C4-2B (cell line): ENCODE results near the gene GPATCH1.

Experiments
- ZFX ChIP-seq: fragments of 450-650 bp; IDR thresholded peaks from 2 replicates; pipeline ENCODE4 v1.6.1; 2017
- TF ChIP-seq, protein P1 (sequence below): fragments of 450-650 bp; conservative IDR thresholded peaks from 2 replicates; pipeline ENCODE4 v1.5.1; 2017; ENCODE audit warnings: mild to moderate bottlenecking

GRCh38 chr19:33130433-33130832 is 49.5 kb downstream of the GPATCH1 start:
- TF ChIP-seq, protein P1, sequence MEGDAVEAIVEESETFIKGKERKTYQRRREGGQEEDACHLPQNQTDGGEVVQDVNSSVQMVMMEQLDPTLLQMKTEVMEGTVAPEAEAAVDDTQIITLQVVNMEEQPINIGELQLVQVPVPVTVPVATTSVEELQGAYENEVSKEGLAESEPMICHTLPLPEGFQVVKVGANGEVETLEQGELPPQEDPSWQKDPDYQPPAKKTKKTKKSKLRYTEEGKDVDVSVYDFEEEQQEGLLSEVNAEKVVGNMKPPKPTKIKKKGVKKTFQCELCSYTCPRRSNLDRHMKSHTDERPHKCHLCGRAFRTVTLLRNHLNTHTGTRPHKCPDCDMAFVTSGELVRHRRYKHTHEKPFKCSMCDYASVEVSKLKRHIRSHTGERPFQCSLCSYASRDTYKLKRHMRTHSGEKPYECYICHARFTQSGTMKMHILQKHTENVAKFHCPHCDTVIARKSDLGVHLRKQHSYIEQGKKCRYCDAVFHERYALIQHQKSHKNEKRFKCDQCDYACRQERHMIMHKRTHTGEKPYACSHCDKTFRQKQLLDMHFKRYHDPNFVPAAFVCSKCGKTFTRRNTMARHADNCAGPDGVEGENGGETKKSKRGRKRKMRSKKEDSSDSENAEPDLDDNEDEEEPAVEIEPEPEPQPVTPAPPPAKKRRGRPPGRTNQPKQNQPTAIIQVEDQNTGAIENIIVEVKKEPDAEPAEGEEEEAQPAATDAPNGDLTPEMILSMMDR, result no peak
- TF ChIP-seq ZFX, result no peak
